Posterior cingulate gyrus (tissue), 11 donors: ENCODE results near the gene SPATA13.
"Not testable (repeated sequence)": the region's sequence is repeated elsewhere in the genome, so short reads cannot be mapped to it uniquely, and the experiment has no call there.

Experiments
- DNase-seq, 10 donors: peaks; one replicate each; pipeline versions ENCODE4 v3.0.0 to v3.0.0-alpha.2; 2020 to 2021; ENCODE audit warnings: mixed read lengths in 3 of 10
- intact Hi-C: fragments of 100-400 bp; cut with DNase I; formaldehyde crosslinking; loops from one replicate; pipeline ENCODE4 v1.15.1; 2023

Gene SPATA13

GRCh38 chr13:24160458-24161009 lies at the start of gene SPATA13:
Gene SPATA13 (plus strand): TSS chr13:24160720. CDS start chr13:24222930, 62,210 bp downstream.
- intact Hi-C loops = loop anchor here (5.0 kb wide), 2 partner anchors 57 to 108 kb away; no protein-coding TSS in a partner anchor
- peak; percentile 81 to 98 (median 94) for DNase-seq

- DNase-seq = no peak
- intact Hi-C loops = loop anchor here (10.0 kb wide), 1 partner anchor 48 kb away; no protein-coding TSS in a partner anchor
Measured at GRCh38 chr13:24112791-24113190, 47.7 kb upstream of the SPATA13 start.

- no peak for DNase-seq
- intact Hi-C loops = loop anchor here (10.0 kb wide), 1 partner anchor 51 kb away; no protein-coding TSS in a partner anchor
Measured at GRCh38 chr13:24115671-24116070, 44.8 kb upstream of the SPATA13 start.

GRCh38 chr13:24116131-24116530 lies 44.4 kb upstream of the SPATA13 start:
- intact Hi-C loops = loop anchor here (10.0 kb wide), 1 partner anchor 51 kb away; no protein-coding TSS in a partner anchor
- DNase-seq = no peak

GRCh38 chr13:24118576-24118975 lies 41.9 kb upstream of the SPATA13 start:
- DNase-seq = no peak
- intact Hi-C loops = loop anchor here (10.0 kb wide), 1 partner anchor 54 kb away; no protein-coding TSS in a partner anchor

- intact Hi-C loops = loop anchor here (10.0 kb wide), 1 partner anchor 55 kb away; no protein-coding TSS in a partner anchor
- no peak for DNase-seq
Measured at GRCh38 chr13:24119626-24120508, 40.7 kb upstream of the SPATA13 start.

- DNase-seq, intact Hi-C loops: not testable (repeated sequence)
Measured at GRCh38 chr13:24122045-24122444, 38.5 kb upstream of the SPATA13 start.

GRCh38 chr13:24122569-24122968 lies 38.0 kb upstream of the SPATA13 start:
- intact Hi-C loops = no loop called here
- DNase-seq = no peak

GRCh38 chr13:24123761-24124160 lies 36.8 kb upstream of the SPATA13 start:
- intact Hi-C loops = no loop called here
- DNase-seq = no peak

- intact Hi-C loops = no loop called here
- DNase-seq = no peak
Measured at GRCh38 chr13:24124789-24125476, 35.6 kb upstream of the SPATA13 start.

- DNase-seq = no peak
- intact Hi-C loops = no loop called here
Measured at GRCh38 chr13:24127116-24127631, 33.3 kb upstream of the SPATA13 start.

GRCh38 chr13:24128112-24128511 lies 32.4 kb upstream of the SPATA13 start:
- intact Hi-C loops = no loop called here
- no peak for DNase-seq

- DNase-seq = no peak
- intact Hi-C loops = no loop called here
Measured at GRCh38 chr13:24128962-24129361, 31.6 kb upstream of the SPATA13 start.

GRCh38 chr13:24129914-24130774 lies 30.4 kb upstream of the SPATA13 start:
- intact Hi-C loops = no loop called here
- no peak for DNase-seq

GRCh38 chr13:24131749-24132148 lies 28.8 kb upstream of the SPATA13 start:
- intact Hi-C loops = no loop called here
- DNase-seq = no peak

- intact Hi-C loops = no loop called here
- no peak for DNase-seq
Measured at GRCh38 chr13:24133021-24133795, 27.3 kb upstream of the SPATA13 start.

GRCh38 chr13:24134231-24134630 lies 26.3 kb upstream of the SPATA13 start:
- intact Hi-C loops = no loop called here
- DNase-seq = no peak

GRCh38 chr13:24134757-24135156 lies 25.8 kb upstream of the SPATA13 start:
- DNase-seq = no peak
- intact Hi-C loops = no loop called here

- DNase-seq = no peak
- intact Hi-C loops = no loop called here
Measured at GRCh38 chr13:24135674-24136300, 24.7 kb upstream of the SPATA13 start.
